HFFc6 (cell line): ENCODE results near the gene PRKCH. TPM values are rescaled to one million over a fixed set of nuclear protein-coding genes. Genes with fewer than 3 reads are reported as not detected.

Experiments
- DNase-seq: peaks from one replicate; pipeline ENCODE4 v3.0.0-alpha.2; 2018
- H3K27ac Mint-ChIP-seq: 2 replicates; pipeline ENCODE4 v1.8.0; 2020; ENCODE audit warnings: mild to moderate bottlenecking, mixed read lengths
- H3K27me3 Mint-ChIP-seq: 2 replicates; pipeline ENCODE4 v1.8.0; 2021; ENCODE audit warnings: mild to moderate bottlenecking, moderate library complexity, mixed read lengths; ENCODE audit not compliant: insufficient read depth
- H3K36me3 Mint-ChIP-seq: 2 replicates; pipeline ENCODE4 v1.8.0; 2021; ENCODE audit warnings: low read depth, mixed read lengths
- H3K4me1 Mint-ChIP-seq: 2 replicates; pipeline ENCODE4 v1.8.0; 2020; ENCODE audit warnings: low read depth, mixed read lengths
- H3K4me3 Mint-ChIP-seq: 2 replicates; pipeline ENCODE4 v1.8.0; 2020; ENCODE audit warnings: mild to moderate bottlenecking, moderate library complexity, mixed read lengths
- H3K9me3 Mint-ChIP-seq: 2 replicates; pipeline ENCODE4 v1.8.0; 2020; ENCODE audit warnings: mild to moderate bottlenecking, mixed read lengths
- CTCF ChIP-seq: fragments of 200-600 bp; sonication (generic); IDR thresholded peaks from 2 replicates; pipeline ENCODE4 v1.5.0; 2021; ENCODE audit warnings: antibody characterized with exemption, mild to moderate bottlenecking
- total RNA-seq, 6 experiments: library from RNA; stranded (reverse); fragmentation: NEBNext Ultra II Directional; extraction: Animal tissue kit (Norgen Biotek cat#: 25700); gene quantifications; 2 replicates in 1 of 6; 3 replicates in 5 of 6; pipeline ENCODE4 v1.2.3, GENCODE V29; 2021

Gene PRKCH
- total RNA-seq, 6 experiments from 2014 or later, result 0.17 to 1.2 (median 0.35) TPM

GRCh38 chr14:61453103-61453767 is 131.9 kb downstream of the PRKCH start:
- no peaks in the 10 kb centered on the region for H3K4me1 Mint-ChIP-seq
- TF ChIP-seq CTCF, result no peak
- no peaks in the 10 kb centered on the region for H3K36me3 Mint-ChIP-seq
- H3K27me3 Mint-ChIP-seq, result peaks cover 23% of the 10 kb centered on the region
- no peak overlapping the region for H3K4me3 Mint-ChIP-seq
- DNase-seq, result no peak
- H3K27ac Mint-ChIP-seq, result no peak overlapping the region
- no peaks in the 10 kb centered on the region for H3K9me3 Mint-ChIP-seq

DNA sequence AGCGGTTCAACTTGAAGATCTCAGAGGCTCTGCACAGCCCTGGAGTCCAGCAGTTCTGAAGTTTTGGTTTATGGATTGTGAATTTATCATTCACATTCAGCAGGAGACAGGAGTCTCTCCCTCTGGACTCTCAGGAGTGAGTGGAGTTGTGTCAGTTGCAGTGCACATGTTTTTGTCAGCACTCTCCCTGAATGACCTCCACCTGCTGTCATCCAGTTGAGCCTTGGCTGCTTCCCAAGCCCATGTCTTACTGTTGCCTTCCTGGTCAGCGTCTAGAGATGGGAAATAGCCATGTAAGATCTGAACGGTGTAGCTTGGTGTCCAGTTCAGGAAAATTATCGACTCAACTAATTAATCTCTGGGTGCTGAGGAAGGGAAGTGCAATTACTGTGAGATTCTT is 133.2 kb downstream of the PRKCH start:
- Mint-ChIP-seq H3K9me3 (no peaks in the 10 kb centered on the region), H3K4me3 (no peak overlapping the region), H3K27me3 (peaks cover 19% of the 10 kb centered on the region), H3K4me1 (no peaks in the 10 kb centered on the region), H3K36me3 (no peaks in the 10 kb centered on the region), H3K27ac (no peak overlapping the region)
- no peak for DNase-seq
- no peak for TF ChIP-seq CTCF

- H3K4me3 Mint-ChIP-seq, result no peak overlapping the region
- H3K27ac Mint-ChIP-seq, result no peak overlapping the region
- no peaks in the 10 kb centered on the region for H3K36me3 Mint-ChIP-seq
- DNase-seq, result no peak
- no peaks in the 10 kb centered on the region for H3K4me1 Mint-ChIP-seq
- H3K9me3 Mint-ChIP-seq, result no peaks in the 10 kb centered on the region
- peaks cover 17% of the 10 kb centered on the region for H3K27me3 Mint-ChIP-seq
- no peak for TF ChIP-seq CTCF
Observed at GRCh38 chr14:61455351-61455750, 134.0 kb downstream of the PRKCH start.

- peak; percentile 98 for TF ChIP-seq CTCF
- DNase-seq, result peak; percentile 48
- H3K4me1 Mint-ChIP-seq, result peaks cover 6% of the 10 kb centered on the region
- H3K36me3 Mint-ChIP-seq, result no peaks in the 10 kb centered on the region
- no peak overlapping the region for H3K27ac Mint-ChIP-seq
- no peak overlapping the region for H3K4me3 Mint-ChIP-seq
- no peaks in the 10 kb centered on the region for H3K9me3 Mint-ChIP-seq
- peaks cover 12% of the 10 kb centered on the region for H3K27me3 Mint-ChIP-seq
Observed at GRCh38 chr14:61456720-61457119, 135.3 kb downstream of the PRKCH start.

GRCh38 chr14:61458766-61459165 is 137.4 kb downstream of the PRKCH start:
- H3K27ac Mint-ChIP-seq, result no peak overlapping the region
- peaks cover 22% of the 10 kb centered on the region for H3K4me1 Mint-ChIP-seq
- no peak for TF ChIP-seq CTCF
- H3K27me3 Mint-ChIP-seq, result peaks cover 5% of the 10 kb centered on the region; the same call in 1 of the 2 replicates
- DNase-seq, result no peak
- no peak overlapping the region for H3K4me3 Mint-ChIP-seq
- H3K9me3 Mint-ChIP-seq, result no peaks in the 10 kb centered on the region
- H3K36me3 Mint-ChIP-seq, result no peaks in the 10 kb centered on the region
